HG03060 (cell line): Measurements from ENCODE around the gene ANAPC1.
"Not testable (repeated sequence)": the region's sequence is repeated elsewhere in the genome, so short reads cannot be mapped to it uniquely, and the experiment has no call there.

ENCODE experiments used
- ATAC-seq: cut with Tn5 transposase; IDR thresholded peaks from one replicate; pipeline ENCODE4 v1.9.1; 2021; ENCODE audit warnings: low read depth, moderate number of reproducible peaks; ENCODE audit not compliant: unreplicated experiment

ANAPC1 gene

DNA sequence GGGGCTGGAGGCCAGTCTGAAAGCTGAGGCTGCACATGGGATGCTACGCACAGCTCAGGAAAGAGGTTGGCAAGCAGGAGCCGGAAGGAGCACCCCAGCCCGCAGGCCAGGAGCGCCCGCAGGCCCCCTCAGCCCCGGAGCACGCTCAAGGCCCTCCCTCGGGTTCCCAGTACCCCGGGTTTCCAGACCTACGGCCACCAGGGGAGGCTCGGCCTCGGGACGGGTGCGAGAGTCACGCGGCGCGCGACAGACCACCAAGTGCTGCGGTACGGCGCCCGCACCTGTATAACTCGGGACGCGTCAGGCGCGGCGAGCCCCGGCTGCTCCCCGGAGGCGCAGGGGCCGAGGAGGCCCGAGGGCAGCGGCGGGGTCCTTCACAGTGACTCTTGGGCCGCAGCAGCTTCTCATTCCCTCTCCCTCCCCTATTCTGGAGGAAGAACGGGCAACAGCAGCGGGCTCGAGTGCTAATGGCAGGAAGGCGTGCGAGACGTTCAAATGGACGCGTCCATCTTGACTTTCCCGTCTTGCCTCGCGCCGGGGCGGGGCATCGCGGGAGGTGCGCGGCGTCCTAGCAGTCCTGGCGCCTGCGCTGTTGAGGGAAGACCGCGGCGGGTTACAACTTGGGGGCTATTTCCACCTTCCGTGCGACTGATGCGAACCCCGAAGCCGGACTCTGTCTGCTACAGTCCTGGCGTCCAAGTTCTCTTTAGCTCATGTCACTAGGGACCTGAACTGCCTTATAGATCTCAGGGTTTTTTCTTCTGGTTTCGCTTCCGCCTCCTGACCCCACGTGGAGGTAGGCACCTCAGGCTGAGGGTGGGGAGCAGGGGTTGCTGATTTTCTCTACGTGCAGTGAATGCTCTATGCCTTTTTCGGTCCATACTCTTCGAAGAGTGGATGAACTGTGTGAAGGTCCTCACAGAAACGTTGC lies at the start of gene ANAPC1:
TSS of gene ANAPC1 (minus strand) at position 533 of the 931 bp plus-strand sequence. CDS start 3,368 bp downstream, outside the sequence.
- ATAC-seq = peak; percentile 72

- ATAC-seq = no peak
Measured at GRCh38 chr2:111932841-111933291, 48.9 kb upstream of the ANAPC1 start.

DNA sequence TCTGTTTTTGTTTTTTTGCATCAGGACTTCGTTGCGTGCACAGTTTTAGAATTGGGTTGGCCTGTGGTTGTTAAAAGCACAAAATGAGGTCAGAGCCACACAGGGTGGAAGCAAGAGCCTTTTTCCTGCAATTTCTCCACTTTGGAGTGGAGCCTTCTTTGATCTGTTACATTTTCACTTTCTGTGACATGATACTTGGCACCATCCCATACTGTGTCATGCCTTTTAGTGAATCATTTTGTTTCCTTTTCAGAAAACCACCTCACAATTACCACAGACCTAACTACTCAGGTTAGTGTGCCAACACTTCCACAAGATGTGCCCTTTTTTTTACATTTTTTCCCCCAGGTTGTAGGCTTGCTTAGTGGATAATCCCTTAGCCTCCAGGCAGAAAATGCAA lies 46.9 kb upstream of the ANAPC1 start:
- ATAC-seq = no peak

GRCh38 chr2:111930409-111930808 lies 46.4 kb upstream of the ANAPC1 start:
- ATAC-seq = no peak

- no peak for ATAC-seq
Measured at GRCh38 chr2:111927723-111928122, 43.7 kb upstream of the ANAPC1 start.

GRCh38 chr2:111924617-111925107 lies 40.7 kb upstream of the ANAPC1 start:
- no peak for ATAC-seq

DNA sequence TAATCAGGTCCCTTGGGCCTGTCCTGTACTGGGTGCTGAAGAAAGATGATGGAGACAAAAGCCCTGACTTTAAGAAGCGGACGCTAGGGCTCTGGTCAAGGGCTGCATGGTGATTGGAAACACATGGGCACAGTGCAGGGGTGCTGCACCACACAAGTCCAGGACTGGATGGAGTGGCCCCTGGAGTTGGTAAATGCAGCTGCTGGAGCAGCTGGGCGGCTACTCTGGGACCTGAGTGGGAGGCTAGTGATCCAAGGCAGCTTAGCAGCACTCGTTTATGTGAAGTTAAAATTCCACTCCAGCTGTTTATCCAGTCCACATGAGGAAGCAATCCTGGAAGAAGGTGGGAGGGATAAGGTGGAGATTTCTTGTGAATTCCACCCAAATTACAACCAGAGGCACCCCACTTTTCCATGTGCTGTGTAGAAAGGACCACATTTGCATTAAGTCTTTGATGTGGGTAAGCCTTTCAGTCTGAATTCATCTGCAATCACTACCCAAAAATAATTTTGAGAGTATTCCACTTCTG lies 39.3 kb upstream of the ANAPC1 start:
- no peak for ATAC-seq

DNA sequence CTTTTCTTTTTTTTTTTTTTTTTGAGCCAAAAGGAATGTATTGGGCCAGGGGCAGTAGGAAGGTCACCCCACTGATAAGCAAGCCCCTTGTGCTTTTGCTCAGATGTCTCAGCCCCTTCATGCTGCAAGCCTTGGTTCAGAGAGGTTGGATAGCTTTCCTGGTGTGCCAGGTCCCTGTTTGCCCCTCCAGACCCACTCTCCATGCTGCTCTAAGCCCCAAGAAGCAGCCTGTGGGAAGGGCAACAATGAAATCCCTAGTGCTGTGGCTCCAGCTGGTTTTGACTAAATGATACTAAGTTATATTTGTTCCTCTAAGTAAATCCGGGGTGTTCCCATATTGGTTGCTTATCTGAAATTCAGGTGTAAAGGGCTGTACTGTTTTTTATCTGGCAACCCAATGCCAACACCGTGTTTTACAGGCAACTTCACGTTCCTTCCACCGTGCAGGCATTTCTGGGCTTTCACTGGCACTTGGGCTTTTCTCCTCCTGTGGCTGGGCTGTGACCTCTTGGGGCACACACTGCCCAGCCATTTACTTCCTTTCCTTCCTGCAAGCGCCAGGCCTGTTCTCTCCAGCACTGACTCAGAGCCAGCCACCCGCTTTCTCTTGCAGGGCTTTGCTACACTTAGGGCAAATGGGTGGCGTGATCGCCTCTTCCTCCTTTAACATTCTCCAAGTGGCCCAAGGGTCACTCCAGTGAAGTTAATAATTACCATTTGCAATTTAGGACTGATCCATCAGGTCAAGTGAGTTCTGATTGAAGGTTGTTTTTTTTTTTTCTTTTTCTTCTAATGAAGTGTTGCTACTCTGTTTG lies 36.0 kb upstream of the ANAPC1 start:
- ATAC-seq = no peak

- ATAC-seq = no peak
Measured at GRCh38 chr2:111919365-111919764, 35.4 kb upstream of the ANAPC1 start.

DNA sequence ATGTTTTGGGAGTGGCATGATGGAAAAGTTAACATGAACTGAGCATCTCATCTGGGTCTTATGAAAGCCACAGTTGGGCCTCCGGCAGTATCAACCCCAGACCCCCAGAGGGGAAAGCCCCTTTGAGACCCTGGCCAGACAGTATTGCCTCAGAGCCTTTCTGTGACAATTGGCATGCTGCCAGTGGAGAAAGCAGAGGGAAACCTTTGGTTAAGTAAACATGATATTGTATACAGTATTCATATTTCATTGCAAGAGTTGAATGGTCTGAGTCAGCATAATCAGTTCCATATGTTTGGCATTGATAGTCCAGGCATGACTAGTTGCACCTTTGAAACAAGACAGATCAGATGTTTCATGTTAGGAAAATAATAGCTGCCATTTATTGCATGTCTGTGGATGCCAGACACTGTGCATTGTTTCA lies 34.4 kb upstream of the ANAPC1 start:
- ATAC-seq = no peak

- no peak for ATAC-seq
Measured at GRCh38 chr2:111917106-111917505, 33.1 kb upstream of the ANAPC1 start.

GRCh38 chr2:111912547-111912946 lies 28.6 kb upstream of the ANAPC1 start:
- no peak for ATAC-seq

DNA sequence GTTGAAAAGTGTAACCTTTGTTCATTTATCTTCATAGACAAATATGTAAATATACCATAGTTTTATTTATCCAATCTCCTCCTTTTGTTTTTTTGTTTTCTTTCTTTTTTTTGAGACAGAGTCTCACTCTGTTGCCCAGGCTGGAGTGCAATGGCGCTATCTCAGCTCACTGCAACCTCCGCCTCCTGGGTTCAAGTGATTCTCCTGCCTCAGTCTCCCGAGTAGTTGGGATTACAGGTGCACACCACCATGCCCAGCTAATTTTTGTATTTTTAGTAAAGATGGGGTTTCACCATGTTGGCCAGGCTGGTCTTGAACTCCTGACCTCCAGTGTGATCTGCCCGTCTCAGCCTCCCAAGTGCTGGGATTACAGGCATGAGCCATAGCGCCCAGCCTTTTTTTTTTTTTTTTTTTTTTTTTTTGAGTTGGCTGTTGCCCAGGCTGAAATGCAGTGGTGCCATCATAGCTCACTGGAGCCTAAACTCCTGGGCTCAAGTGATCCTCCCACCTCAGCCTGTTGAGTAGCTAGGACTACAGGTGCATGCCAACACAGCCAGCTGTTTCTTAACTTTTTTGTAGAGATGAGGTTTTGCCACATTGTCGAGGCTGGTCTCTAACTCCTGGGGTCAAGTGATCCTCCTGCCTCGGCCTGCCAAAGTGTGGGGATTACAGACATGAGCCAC lies 27.4 kb upstream of the ANAPC1 start:
- not testable (repeated sequence) for ATAC-seq

DNA sequence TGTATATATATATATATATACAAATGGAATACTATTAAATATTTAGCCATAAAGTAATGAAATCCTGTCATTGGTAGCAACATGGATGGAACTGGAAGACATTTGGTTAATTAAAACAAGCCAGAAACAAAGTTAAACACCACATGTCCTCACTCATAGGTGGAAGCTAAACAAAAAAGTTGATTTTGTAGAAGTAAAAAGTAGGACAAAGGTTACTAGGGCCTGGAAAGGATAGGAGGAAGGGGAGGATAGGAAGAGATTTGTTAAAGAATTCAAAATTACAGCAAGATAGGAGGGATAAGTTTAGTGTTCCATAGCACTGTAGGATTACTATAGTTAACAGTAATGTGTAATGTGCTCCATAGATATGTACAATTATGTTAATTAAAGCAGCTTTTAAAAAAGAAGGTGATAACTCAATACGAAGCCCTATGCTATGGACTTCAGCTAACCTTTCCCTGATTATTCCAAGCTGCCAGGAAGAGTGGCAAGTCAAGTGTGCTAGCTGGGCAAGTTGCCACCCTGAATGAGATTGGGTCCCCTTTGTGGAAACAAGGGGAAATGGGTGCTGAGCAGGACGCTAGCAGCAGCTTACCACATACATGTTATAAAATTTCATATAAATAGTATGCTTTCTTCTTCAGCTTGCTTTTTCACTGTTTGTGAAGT lies 26.8 kb upstream of the ANAPC1 start:
- no peak for ATAC-seq

GRCh38 chr2:111909997-111910396 lies 26.0 kb upstream of the ANAPC1 start:
- ATAC-seq = not testable (repeated sequence)

- ATAC-seq = no peak
Measured at GRCh38 chr2:111909079-111909478, 25.1 kb upstream of the ANAPC1 start.

- ATAC-seq = no peak
Measured at GRCh38 chr2:111908578-111908977, 24.6 kb upstream of the ANAPC1 start.

- no peak for ATAC-seq
Measured at GRCh38 chr2:111905990-111906735, 22.2 kb upstream of the ANAPC1 start.

DNA sequence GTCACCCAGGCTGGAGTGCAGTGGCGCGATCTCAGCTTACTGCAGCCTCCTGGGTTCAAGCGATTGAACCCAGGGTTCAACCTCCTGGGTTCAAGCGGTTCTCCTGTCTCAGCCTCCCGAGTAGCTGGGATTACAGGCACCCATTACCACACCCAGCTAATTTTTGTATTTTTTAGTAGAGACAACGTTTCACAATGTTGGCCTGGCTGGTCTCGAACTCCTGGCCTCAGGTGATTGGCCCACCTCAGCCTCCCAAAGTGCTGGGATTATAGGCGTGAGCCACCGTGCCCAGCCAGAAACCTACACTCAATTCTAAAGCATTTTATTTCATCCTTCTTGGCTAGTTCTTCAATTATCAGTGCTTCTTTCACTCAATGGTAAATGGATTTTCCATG lies 21.5 kb upstream of the ANAPC1 start:
- not testable (repeated sequence) for ATAC-seq
